HL-60 (cell line): ENCODE measurements around the gene MYOF.

Experiments
- DNase-seq, 2 experiments: peaks; one replicate each; pipeline ENCODE4 v3.0.0-alpha.2; 2010 to 2020; ENCODE audit warnings: low read depth in 1 of 2, low spot score in 1 of 2
- H3K27ac ChIP-seq: fragments of 250-450 bp; sonication (Bioruptor Pico); replicated peaks from 2 replicates; pipeline ENCODE4 v1.5.1; 2020; ENCODE audit warnings: mild to moderate bottlenecking, moderate library complexity
- H3K27me3 ChIP-seq: fragments of 250-450 bp; sonication (Bioruptor Pico); 2 replicates; pipeline ENCODE4 v1.5.1; 2021; ENCODE audit warnings: mild to moderate bottlenecking, moderate library complexity; ENCODE audit not compliant: insufficient read depth, poor library complexity, severe bottlenecking
- H3K4me3 ChIP-seq: replicated peaks from 2 replicates; pipeline ENCODE4 v1.5.1; 2011; ENCODE audit warnings: mild to moderate bottlenecking, control low read depth, low read length; ENCODE audit not compliant: insufficient read depth
- GABPA ChIP-seq: IDR thresholded peaks from 2 replicates; pipeline ENCODE4 v1.6.1; 2012; ENCODE audit warnings: low read depth
- POLR2AphosphoS5 ChIP-seq: IDR thresholded peaks from 2 replicates; pipeline ENCODE4 v1.6.1; 2012; ENCODE audit warnings: low read depth
- REST ChIP-seq: IDR thresholded peaks from 2 replicates; pipeline ENCODE4 v1.6.1; 2012; ENCODE audit warnings: low read depth; ENCODE audit not compliant: insufficient replicate concordance
- SPI1 ChIP-seq: IDR thresholded peaks from 2 replicates; pipeline ENCODE4 v1.6.1; 2012; ENCODE audit warnings: low read depth, mild to moderate bottlenecking, borderline replicate concordance
- TF ChIP-seq, protein P1 (sequence below): IDR thresholded peaks from one replicate; pipeline ENCODE4 v1.5.1; 2011; ENCODE audit warnings: low read length, control low read depth, inconsistent platforms; ENCODE audit not compliant: insufficient read depth

MYOF gene

DNA sequence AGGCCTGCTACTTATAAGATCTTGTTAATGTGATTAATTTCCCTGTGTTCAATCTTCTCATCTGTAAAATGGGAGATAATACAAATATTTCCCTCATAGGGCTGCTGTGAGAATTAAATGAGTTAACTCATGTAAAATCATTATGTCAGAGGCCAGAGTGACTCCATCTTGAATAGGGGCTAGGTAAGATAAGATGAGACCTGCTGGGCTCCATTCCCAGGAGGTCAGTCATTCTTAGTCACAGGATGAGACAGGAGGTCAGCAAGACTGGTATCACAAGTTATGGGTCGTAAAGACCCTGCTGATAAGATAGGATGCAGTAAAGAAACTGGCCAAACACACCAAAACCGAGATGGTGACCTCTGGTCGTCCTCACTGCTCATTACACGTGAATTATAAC, 207.7 kb downstream of the MYOF start:
- H3K27me3 ChIP-seq: no peaks in the 10 kb centered on the region
- no peak overlapping the region for H3K27ac ChIP-seq
- TF ChIP-seq REST (no peak), POLR2AphosphoS5 (no peak), SPI1 (no peak), GABPA (no peak)
- TF ChIP-seq, protein P1, sequence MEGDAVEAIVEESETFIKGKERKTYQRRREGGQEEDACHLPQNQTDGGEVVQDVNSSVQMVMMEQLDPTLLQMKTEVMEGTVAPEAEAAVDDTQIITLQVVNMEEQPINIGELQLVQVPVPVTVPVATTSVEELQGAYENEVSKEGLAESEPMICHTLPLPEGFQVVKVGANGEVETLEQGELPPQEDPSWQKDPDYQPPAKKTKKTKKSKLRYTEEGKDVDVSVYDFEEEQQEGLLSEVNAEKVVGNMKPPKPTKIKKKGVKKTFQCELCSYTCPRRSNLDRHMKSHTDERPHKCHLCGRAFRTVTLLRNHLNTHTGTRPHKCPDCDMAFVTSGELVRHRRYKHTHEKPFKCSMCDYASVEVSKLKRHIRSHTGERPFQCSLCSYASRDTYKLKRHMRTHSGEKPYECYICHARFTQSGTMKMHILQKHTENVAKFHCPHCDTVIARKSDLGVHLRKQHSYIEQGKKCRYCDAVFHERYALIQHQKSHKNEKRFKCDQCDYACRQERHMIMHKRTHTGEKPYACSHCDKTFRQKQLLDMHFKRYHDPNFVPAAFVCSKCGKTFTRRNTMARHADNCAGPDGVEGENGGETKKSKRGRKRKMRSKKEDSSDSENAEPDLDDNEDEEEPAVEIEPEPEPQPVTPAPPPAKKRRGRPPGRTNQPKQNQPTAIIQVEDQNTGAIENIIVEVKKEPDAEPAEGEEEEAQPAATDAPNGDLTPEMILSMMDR: no peak
- H3K4me3 ChIP-seq: no peak overlapping the region
- DNase-seq: no peak

- Histone ChIP-seq H3K27me3 (no peaks in the 10 kb centered on the region), H3K4me3 (no peak overlapping the region), H3K27ac (no peak overlapping the region)
- TF ChIP-seq, protein P1: no peak
- TF ChIP-seq REST (no peak), GABPA (no peak), SPI1 (no peak), POLR2AphosphoS5 (no peak)
- DNase-seq: no peak
Measured at GRCh38 chr10:93272884-93273675, 209.1 kb downstream of the MYOF start.

GRCh38 chr10:93271347-93271746, 210.8 kb downstream of the MYOF start:
- Histone ChIP-seq H3K4me3 (no peak overlapping the region), H3K27ac (no peak overlapping the region), H3K27me3 (no peaks in the 10 kb centered on the region)
- TF ChIP-seq REST (no peak), POLR2AphosphoS5 (no peak), SPI1 (no peak), GABPA (no peak)
- TF ChIP-seq, protein P1: no peak
- no peak for DNase-seq
